Omental fat pad (tissue), 4 donors: ENCODE results near the gene SYCE3. TPM values are rescaled to one million over a fixed set of nuclear protein-coding genes. Genes with fewer than 3 reads are reported as not detected.

ENCODE experiments used
- ATAC-seq: fragments of 150-250 bp; one replicate; pipeline ENCODE4 v1.9.1; 2016; ENCODE audit warnings: mild to moderate bottlenecking, moderate library complexity; ENCODE audit not compliant: low FRiP score
- DNase-seq: peaks from one replicate; pipeline ENCODE4 v3.0.0-alpha.2; 2019; ENCODE audit warnings: low spot score
- CTCF ChIP-seq, 3 donors: fragments of 450-650 bp; IDR thresholded peaks; one replicate each; pipeline ENCODE4 v1.5.1; 2016 to 2017; ENCODE audit warnings: antibody characterized with exemption in 3 of 3, mild to moderate bottlenecking in 3 of 3, moderate library complexity in 2 of 3
- total RNA-seq, 4 donors: library from RNA; depleted of rRNA; stranded (reverse); fragments of >200 nt; gene quantifications; one replicate each; pipeline ENCODE4 v1.1.0, GENCODE V29; 2016

SYCE3 gene
- total RNA-seq, 4 donors from 2014 or later: not detected

DNA sequence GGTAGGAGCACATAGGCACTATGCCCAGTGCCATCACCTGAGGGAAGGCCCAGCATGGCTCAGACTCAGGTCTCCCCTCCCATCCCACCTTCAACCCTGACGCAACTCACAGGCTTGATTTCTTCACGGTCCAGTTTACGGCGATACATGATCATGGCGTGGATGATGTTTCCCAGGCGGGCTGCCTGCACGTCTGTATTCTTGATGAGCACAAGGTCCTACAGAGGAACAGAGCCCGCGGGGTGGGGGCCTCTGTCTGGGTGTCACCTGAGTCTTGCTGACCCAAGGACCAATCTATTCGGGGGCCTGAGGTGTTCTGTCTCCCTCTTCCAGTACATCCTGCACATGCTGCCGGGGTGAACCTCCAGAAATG, 11.7 kb upstream of the SYCE3 start:
- DNase-seq: no peak
- TF ChIP-seq CTCF (IDR thresholded peaks at IDR 0.05): no peak
- no peak for ATAC-seq

GRCh38 chr22:50573491-50574382, 11.0 kb upstream of the SYCE3 start:
- DNase-seq (no peak), ATAC-seq (no peak)
- TF ChIP-seq CTCF (IDR thresholded peaks at IDR 0.05): no peak

DNA sequence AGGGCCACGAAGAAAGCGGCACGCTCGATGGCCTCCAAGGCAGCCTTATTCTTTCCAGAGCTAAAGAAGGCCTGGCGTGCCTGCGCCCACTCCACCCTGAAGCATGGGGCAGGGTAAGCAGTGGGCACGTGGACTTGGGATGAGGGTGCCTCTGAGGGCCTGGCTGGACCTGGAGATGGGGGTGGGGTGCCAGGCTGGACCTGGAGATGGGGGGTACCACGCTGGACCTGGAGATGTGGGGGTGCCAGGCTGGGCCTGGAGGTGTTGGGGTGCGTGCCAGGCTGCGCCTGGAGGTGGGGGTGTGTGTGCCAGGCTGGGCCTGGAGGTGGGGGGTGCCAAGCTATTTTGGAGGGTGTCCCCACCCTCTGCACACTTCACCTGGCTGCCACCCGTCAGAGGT, 10.2 kb upstream of the SYCE3 start:
- no peak for ATAC-seq
- no peak for TF ChIP-seq CTCF (IDR thresholded peaks at IDR 0.05)
- DNase-seq: no peak

DNA sequence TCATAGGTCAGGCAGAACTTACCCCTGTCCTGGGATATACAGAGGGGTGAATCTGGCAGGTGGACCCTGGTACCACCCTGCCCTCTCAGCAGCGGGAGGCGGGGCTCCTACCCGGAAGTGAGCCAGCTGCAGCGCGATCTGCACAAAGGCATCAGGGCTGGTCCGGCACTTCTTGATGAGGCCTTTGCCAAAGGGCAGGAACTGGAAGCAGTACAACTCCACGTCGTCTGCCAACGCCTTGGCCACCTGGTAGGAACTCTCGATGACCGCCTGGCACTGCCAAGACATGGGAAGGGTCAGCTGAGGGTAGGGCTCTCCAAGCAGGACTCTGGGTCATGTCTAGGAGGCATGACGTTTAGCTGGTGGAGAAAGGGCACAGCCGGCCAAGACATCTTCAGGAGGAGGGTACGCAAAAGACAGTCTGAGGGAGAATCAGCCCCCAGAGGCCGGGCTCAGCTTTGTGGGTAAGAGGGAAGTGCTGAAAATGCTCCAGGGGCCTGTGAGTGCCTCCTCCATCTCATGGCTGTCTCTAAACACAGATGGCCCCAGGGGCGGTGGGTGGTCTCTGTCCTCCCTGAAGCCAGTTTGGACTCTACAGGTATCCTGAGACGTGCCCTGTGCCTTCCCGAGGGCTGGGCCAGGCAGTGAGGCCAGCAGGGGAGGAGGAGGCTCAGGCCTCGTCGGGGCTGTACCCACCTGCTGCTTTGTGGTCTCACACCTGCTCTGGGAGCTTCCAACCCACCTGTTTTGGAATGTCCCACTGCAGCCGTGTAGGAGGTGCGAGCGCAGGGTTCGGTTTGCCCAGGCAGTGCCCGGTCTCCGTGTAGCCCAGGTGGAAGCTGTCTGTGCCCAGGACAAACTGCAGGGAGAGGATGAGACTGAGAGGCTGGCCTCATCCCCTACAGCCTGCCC, 8.8 kb upstream of the SYCE3 start:
- ATAC-seq: no peak
- no peak for DNase-seq
- TF ChIP-seq CTCF (IDR thresholded peaks at IDR 0.05): no peak

DNA sequence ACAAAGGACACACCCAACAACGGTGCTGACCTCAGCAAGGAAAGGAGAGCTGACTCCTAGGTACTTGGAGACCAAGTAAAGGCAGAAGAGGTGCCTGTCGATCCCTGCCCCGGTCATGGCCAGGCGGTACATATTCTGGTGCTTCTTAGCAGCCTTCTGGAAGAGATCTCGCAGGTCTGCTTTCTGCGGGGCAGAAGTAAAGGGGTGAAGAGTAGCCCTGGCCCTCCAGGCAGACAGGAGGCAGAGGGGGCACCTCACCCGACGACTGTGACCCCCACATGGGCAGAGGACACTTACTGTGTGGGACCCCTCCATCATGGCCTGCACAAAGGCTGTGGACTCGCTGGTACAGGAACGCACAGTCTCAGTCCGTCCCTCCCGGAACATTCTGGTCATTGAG, 8.1 kb upstream of the SYCE3 start:
- no peak for DNase-seq
- TF ChIP-seq CTCF (IDR thresholded peaks at IDR 0.05): no peak
- no peak for ATAC-seq

- DNase-seq (no peak), ATAC-seq (no peak)
- no peak for TF ChIP-seq CTCF (IDR thresholded peaks at IDR 0.05)
Measured at GRCh38 chr22:50569896-50570535, 7.3 kb upstream of the SYCE3 start.
